NCI-H460 (cell line): ENCODE measurements around the gene NME2. TPM values are rescaled to one million over a fixed set of nuclear protein-coding genes. Genes with fewer than 3 reads are reported as not detected.

Source experiments
- DNase-seq: peaks from one replicate; pipeline ENCODE4 v3.0.0-alpha.2; 2016; ENCODE audit warnings: low read depth; ENCODE audit errors: extremely low read depth
- total RNA-seq: library from RNA; depleted of rRNA; stranded (reverse); fragments of >200 nt; shearing (Covaris generic); gene quantifications from 2 replicates; pipeline ENCODE4 v1.2.3, GENCODE V29; 2014; rRNA removed

The NME2 gene
- total RNA-seq, 1 experiment from 2014 or later: 769 TPM

GRCh38 chr17:51197754-51198153 is 31.5 kb downstream of the NME2 start:
- no peak for DNase-seq

GRCh38 chr17:51200295-51200694 is 34.1 kb downstream of the NME2 start:
- DNase-seq: no peak

GRCh38 chr17:51200846-51201245 is 34.6 kb downstream of the NME2 start:
- no peak for DNase-seq

GRCh38 chr17:51203838-51204237 is 37.6 kb downstream of the NME2 start:
- no peak for DNase-seq

DNA sequence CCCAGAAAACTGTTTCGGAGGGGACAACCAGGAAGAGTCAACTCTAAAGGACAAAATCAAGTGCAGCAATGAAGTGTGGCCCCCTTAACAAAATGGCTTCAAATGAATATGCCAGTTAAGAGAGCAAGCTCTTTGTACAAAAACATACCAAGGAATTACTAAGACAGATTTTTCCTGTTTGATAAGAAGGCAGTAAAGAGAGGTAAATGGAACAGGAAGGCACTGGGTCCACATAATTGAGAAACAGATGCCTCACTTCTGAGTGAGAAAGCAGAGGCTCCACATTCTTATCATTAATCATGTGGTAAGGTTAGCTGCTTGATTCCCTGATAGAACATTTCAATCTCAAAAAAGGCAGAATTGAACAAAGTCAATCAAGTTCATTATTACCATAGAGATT is 48.7 kb downstream of the NME2 start:
- no peak for DNase-seq

DNA sequence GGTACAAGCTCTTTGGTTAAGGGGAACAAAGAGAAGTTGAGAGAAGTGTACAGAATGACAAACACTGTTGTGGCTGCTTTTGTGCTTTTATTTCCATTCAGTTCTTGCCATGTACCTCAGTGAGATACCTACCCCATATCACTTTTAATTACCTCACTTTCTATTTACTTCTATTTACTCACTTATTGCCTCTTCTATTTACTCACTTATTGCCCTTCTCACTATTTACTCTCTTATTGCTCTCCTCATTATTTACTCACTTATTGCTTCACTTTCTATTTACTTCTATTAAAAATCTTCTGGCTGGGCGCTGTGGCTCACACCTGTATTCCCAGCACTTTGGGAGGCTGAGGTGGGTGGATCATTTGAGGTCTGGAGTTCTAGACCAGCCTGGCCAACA is 51.7 kb downstream of the NME2 start:
- DNase-seq: no peak

GRCh38 chr17:51221322-51221721 is 55.1 kb downstream of the NME2 start:
- no peak for DNase-seq

Other genes with a start within 250 kb of the NME2 start
- 66.5 and 67.8 TPM in 2 replicates for gene SPAG9, start 45.5 kb upstream of the NME2 start, total RNA-seq
- 447 and 459 TPM in 2 replicates for gene NME1, start 12.9 kb upstream of the NME2 start, total RNA-seq
- 11.5 and 12.7 TPM in 2 replicates for gene MBTD1, start 93.6 kb downstream of the NME2 start, total RNA-seq
- 70.6 and 71.0 TPM in 2 replicates for gene UTP18, start 94.1 kb downstream of the NME2 start, total RNA-seq